Thoracic aorta (tissue), 2 donors: ENCODE results near the gene PRUNE2. TPM values are rescaled to one million over a fixed set of nuclear protein-coding genes. Genes with fewer than 3 reads are reported as not detected.

Source experiments
- ATAC-seq: fragments of 150-250 bp; one replicate; pipeline ENCODE4 v1.8.0; 2017; ENCODE audit warnings: low read depth; ENCODE audit not compliant: insufficient number of reproducible peaks, low FRiP score
- DNase-seq: peaks from one replicate; pipeline ENCODE4 v3.0.0-alpha.2; 2020; ENCODE audit warnings: low spot score
- H3K27ac ChIP-seq, 2 donors: fragments of 200-600 bp; sonication (generic); 1 replicate in 1 of 2; 2 replicates in 1 of 2; pipeline ENCODE4 v1.5.1; 2016; ENCODE audit warnings: mild to moderate bottlenecking in 2 of 2, moderate library complexity in 2 of 2
- H3K27me3 ChIP-seq: fragments of 200-600 bp; sonication (generic); replicated peaks from 2 replicates; pipeline ENCODE4 v1.6.0; 2016; ENCODE audit warnings: mild to moderate bottlenecking; ENCODE audit not compliant: insufficient read depth
- H3K36me3 ChIP-seq: fragments of 200-600 bp; sonication (generic); one replicate; pipeline ENCODE4 v1.5.1; 2016
- H3K4me1 ChIP-seq, 2 donors: fragments of 200-600 bp; sonication (generic); 1 replicate in 1 of 2; 2 replicates in 1 of 2; pipeline versions ENCODE4 v1.5.1 to v1.6.0; 2016; ENCODE audit warnings: low read depth in 2 of 2, mild to moderate bottlenecking in 1 of 2; ENCODE audit not compliant: control insufficient read depth in 1 of 2
- H3K4me3 ChIP-seq: fragments of 200-600 bp; sonication (generic); 2 replicates; pipeline ENCODE4 v1.5.1; 2016; ENCODE audit warnings: mild to moderate bottlenecking
- H3K9me3 ChIP-seq: fragments of 200-600 bp; sonication (generic); 2 replicates; pipeline ENCODE4 v1.5.1; 2016
- CTCF ChIP-seq: fragments of 200-600 bp; sonication (generic); IDR thresholded peaks from one replicate; pipeline ENCODE4 v1.5.1; 2019; ENCODE audit warnings: antibody characterized with exemption
- total RNA-seq, 2 donors: library from RNA; depleted of rRNA; stranded (reverse); fragments of >200 nt; gene quantifications; one replicate each; pipeline versions ENCODE4 v1.1.0 to v1.2.3, GENCODE V29; 2016

Gene PRUNE2
- total RNA-seq, 2 donors from 2014 or later = 360 to 420 TPM

GRCh38 chr9:76613974-76614373 is 291.9 kb downstream of the PRUNE2 start:
- DNase-seq = no peak
- H3K36me3 ChIP-seq = no peaks in the 10 kb centered on the region
- no peak overlapping the region for H3K4me3 ChIP-seq
- no peaks in the 10 kb centered on the region for H3K27me3 ChIP-seq
- no peak for TF ChIP-seq CTCF
- H3K27ac ChIP-seq = no peak overlapping the region
- H3K4me1 ChIP-seq = peaks cover 9 to 21% of the 10 kb centered on the region in 2 donors
- no peaks in the 10 kb centered on the region for H3K9me3 ChIP-seq
- ATAC-seq = no peak

GRCh38 chr9:76613150-76613781 is 292.6 kb downstream of the PRUNE2 start:
- Histone ChIP-seq H3K27me3 (no peaks in the 10 kb centered on the region), H3K4me3 (no peak overlapping the region), H3K9me3 (no peaks in the 10 kb centered on the region), H3K4me1 (peaks cover 3 to 14% of the 10 kb centered on the region in 2 donors), H3K36me3 (no peaks in the 10 kb centered on the region), H3K27ac (no peak overlapping the region)
- DNase-seq (no peak), ATAC-seq (no peak)
- TF ChIP-seq CTCF = no peak

- peaks cover 0 to 4% of the 10 kb centered on the region in 2 donors for H3K4me1 ChIP-seq
- ATAC-seq (peak; percentile 77), DNase-seq (peak; percentile 49)
- no peaks in the 10 kb centered on the region for H3K27me3 ChIP-seq
- no peak overlapping the region for H3K4me3 ChIP-seq
- H3K36me3 ChIP-seq = no peaks in the 10 kb centered on the region
- TF ChIP-seq CTCF = no peak
- no peaks in the 10 kb centered on the region for H3K9me3 ChIP-seq
- no peak overlapping the region for H3K27ac ChIP-seq
These were observed 295.9 kb downstream of the PRUNE2 start for GRCh38 chr9:76610011-76610352.

GRCh38 chr9:76609285-76610010 is 296.5 kb downstream of the PRUNE2 start:
- no peak overlapping the region for H3K27ac ChIP-seq

More at GRCh38 chr9:76609285-76610010, 296.5 kb downstream of the PRUNE2 start:
- no peak for TF ChIP-seq CTCF
- Histone ChIP-seq H3K36me3 (no peaks in the 10 kb centered on the region), H3K27me3 (no peaks in the 10 kb centered on the region), H3K9me3 (no peaks in the 10 kb centered on the region), H3K4me3 (no peak overlapping the region), H3K4me1 (peaks cover 0 to 4% of the 10 kb centered on the region in 2 donors)
- DNase-seq (no peak), ATAC-seq (no peak)
